Fibroblast of peridontal ligament (primary cell): ENCODE measurements around the gene IKZF1.

Source experiments
- DNase-seq: peaks from one replicate; pipeline ENCODE4 v3.0.0-alpha.2; 2010; ENCODE audit errors: extremely low read depth

IKZF1 gene

DNA sequence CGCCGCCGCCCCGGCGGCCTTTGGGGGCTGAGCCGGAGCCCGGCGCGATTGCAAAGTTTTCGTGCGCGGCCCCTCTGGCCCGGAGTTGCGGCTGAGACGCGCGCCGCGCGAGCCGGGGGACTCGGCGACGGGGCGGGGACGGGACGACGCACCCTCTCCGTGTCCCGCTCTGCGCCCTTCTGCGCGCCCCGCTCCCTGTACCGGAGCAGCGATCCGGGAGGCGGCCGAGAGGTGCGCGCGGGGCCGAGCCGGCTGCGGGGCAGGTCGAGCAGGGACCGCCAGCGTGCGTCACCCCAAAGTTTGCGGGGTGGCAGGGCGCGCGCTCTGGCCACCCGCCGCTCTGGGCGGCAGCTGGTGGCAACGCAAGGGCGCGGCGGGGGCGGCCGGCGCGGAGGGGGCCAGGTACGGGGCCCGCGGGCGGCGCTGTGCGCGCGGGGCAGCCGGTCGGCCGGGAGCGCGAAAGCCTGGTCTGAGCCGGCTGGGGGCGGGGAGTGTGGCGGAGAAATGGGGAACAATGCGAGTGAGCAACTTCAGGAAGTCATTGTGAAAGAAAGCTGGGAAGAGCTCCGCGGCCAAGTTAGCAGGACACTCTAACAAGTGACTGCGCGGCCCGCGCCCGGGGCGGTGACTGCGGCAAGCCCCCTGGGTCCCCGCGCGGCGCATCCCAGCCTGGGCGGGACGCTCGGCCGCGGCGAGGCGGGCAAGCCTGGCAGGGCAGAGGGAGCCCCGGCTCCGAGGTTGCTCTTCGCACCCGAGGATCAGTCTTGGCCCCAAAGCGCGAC lies at the start of gene IKZF1:
IKZF1 (plus strand) TSS at position 588 of the 782 bp plus-strand sequence. CDS start 14,346 bp downstream, outside the sequence.
- no peak for DNase-seq

- DNase-seq: no peak
Observed at GRCh38 chr7:50261593-50261992, 42.9 kb upstream of the IKZF1 start.

GRCh38 chr7:50262446-50262845 lies 42.1 kb upstream of the IKZF1 start:
- no peak for DNase-seq

GRCh38 chr7:50262916-50263690 lies 41.4 kb upstream of the IKZF1 start:
- no peak for DNase-seq

DNA sequence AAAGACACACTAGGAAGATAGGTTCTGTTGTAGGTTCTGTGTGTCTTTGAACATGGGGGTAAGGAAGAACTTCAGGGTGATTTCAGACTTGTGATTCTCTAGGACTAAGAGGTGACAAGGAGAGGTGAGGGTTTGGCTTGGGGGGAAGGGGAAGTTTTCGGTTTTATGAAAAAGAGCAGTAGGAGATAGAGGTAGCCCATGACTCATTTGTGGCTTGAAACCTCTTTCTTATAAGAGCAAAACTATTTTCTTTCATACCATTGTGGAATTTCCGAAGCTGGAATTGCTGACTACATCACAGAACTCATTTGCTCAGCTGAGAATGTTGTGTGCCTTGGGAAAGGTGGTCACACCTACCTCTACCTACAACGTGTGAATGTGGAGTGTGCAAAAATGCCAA lies 39.6 kb upstream of the IKZF1 start:
- DNase-seq: no peak

GRCh38 chr7:50265968-50266634 lies 38.4 kb upstream of the IKZF1 start:
- no peak for DNase-seq

DNA sequence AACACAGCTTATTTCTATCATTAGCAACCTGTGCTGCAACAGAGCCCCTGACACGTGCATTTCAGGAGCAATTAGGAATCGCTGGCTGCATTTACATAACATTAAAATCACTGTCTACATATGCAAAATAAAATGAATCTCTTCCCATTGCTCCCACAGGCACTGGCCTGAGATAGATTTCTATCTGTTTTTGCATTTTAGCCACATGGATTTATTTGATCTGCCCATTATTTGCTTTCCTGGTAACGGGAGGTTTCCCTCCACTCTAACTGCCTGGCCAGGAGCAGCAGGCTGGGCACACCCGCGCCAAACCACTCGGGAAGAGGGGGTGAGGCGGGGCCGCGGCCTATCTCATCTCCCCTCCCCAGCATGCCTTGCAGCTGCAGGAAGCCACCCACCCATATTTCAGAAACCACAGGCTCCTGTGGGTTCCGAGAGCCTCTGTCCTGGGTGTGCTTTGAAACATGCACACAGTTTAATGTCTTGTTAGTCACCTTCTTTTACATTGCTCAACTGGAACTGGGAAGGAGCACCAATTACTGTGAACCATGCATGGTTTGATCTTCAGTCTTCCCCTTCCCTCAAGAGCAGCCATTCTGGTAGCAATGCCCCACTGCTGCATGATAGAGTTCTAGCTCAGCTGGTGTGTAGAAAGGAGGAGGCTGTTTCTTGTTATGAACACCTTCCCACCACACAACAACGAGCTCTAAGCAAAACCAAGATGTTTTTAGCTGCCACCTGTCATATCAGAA lies 37.7 kb upstream of the IKZF1 start:
- no peak for DNase-seq

DNA sequence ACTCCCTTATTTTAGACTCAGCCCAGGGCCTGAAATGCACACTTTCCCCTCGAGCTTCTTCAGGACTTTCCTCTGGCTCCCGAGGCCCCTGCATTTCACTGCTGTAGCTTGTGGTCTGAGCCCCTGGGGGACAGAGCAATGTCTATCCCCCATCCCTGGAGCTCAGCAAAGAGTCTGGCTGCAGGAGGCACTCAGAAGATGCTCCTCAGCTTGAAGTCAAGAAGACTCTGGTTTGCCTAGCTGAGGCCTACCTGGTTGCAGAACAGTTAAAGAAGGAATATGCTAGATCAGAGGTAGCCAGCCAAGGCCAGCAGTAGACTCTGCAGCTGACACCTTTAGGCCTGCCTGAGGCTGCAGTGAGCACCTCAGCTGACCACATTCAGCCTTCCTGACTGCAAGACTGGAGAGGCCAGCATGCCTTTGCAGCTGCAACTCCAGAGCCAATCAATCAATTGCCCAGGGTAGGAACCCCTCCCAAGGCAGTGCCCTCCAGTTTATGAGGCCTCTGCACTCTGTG lies 36.9 kb upstream of the IKZF1 start:
- no peak for DNase-seq

DNA sequence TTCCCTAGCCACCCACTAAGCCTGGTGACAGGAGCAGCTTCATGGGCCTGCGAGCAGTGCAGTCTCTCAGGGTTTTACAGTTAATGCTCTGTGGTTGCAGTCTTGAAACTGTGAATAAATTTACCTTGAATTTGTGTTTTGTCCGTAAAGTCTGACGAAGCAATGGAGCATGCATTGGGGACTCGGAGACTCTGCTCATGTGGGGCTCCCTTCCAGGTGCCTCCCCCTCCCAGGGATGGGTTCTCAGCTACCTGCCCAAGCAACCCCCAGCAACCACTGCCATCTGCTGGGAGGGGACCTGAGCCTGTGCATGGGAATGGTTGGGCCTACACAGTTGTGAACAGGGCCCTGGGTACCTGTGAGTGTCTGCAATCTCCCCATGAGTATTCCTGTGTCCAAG lies 36.3 kb upstream of the IKZF1 start:
- DNase-seq: no peak

DNA sequence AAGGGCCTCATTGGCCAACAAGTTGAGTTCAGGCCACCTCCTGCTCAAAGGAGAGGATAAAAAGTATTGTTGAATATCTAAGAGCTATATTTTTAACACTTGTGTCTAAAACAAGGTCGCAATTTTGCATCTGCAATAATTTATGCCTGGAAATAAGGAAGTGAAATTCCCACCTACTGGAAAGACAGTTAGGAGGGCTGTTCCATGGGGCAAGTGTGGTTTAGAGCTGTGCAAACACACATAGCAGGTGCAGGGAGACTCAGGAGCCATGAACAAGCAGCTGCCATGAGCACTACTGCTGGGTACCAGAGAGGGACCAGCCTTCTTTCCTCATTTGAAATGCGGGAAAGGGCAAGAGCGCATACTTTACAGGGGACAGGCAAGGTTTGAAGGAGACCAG lies 35.5 kb upstream of the IKZF1 start:
- DNase-seq: no peak

- DNase-seq: no peak
Observed at GRCh38 chr7:50270531-50271018, 33.9 kb upstream of the IKZF1 start.

DNA sequence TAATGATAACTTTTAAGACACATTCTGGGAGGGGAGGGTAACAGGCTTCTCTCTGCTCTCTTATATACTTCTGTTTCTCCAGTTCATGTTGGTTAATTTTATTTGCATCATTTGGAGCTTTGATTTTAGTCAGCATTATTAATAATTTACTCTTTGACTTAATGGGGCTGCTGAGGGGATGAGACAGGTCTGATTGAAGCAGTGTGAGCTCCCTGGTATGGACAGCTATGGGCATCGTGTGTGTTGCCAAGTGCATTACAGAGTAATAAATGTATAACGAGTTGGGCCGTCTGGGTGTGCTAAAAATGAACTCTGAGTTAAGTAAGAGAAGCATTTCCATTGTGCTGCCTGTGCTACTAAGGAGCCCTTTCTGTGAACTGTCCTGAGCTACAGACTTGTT lies 31.7 kb upstream of the IKZF1 start:
- no peak for DNase-seq

GRCh38 chr7:50273301-50273700 lies 31.2 kb upstream of the IKZF1 start:
- DNase-seq: no peak

DNA sequence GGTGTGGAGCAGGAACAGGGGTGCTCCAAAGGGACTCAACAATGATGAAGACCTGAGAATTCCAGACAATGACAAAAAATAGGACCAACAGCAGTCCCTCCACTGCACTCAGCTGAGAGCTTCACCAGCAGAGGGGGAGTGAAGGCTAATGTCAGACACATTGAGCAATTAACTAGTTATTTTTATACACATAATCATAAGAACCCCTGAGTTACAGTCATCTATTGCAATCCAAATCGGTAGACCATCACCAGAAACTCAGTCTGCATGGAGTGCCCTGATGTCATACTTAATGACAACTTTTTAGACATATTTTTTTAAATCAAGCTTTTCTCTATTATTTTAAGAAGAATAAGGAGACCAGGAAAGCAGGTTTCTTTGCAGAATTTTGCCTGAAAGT lies 30.6 kb upstream of the IKZF1 start:
- DNase-seq: no peak

DNA sequence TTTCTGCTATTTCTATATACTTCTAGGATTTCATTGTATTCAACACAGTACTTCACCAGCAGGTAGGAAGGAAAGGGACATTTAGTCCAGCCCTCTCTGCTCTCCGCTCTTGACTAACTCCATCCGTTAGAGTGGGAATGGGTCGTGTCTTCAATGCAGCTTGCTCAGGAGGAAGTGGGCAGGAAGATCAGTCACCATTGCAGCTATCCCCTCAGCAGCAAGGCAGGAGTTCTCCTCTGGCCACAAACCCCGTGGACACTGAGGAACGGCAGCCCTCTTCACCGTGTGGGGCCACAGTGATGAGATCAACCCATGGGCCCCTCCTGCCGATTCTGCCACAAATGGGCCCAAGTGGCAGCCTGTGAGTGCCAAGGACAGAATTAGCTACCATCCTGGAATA lies 30.2 kb upstream of the IKZF1 start:
- DNase-seq: no peak

- DNase-seq: no peak
Observed at GRCh38 chr7:50275430-50275829, 29.1 kb upstream of the IKZF1 start.

DNA sequence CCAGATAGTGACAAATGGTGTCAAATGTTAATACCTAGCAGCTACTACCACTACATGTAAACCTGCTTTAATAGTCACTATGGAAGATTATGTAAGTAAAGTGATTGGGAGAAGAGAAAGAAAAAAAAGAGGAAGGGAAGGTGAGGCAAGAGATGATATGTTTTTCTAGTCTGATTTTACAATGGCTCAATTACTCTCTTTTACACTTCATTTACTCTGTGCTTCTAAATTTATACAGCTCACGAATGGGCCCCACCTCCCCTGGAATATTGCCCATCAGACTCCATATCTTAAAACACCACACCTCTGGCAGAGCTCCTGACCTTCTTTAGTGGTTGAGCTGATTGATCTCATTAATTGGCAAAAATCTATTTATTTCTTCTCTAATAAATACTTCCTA lies 28.0 kb upstream of the IKZF1 start:
- DNase-seq: no peak

DNA sequence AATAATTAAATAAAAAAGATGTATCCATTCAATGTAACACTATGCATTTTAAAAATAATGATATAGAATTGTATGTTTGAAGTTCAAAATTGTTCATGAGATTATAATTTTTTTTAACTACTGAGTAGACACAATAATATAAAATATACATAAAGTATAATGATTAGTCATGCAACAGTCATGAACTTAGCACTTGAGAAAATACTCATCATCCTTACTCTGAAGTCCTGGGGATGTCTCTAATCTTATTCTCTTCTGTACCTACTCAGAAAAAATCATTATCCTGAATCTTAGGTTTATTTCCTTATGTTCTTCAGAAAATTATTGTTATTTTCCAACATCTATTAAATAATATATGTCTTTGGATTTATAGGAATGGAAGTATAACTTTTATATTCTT lies 26.4 kb upstream of the IKZF1 start:
- no peak for DNase-seq

DNA sequence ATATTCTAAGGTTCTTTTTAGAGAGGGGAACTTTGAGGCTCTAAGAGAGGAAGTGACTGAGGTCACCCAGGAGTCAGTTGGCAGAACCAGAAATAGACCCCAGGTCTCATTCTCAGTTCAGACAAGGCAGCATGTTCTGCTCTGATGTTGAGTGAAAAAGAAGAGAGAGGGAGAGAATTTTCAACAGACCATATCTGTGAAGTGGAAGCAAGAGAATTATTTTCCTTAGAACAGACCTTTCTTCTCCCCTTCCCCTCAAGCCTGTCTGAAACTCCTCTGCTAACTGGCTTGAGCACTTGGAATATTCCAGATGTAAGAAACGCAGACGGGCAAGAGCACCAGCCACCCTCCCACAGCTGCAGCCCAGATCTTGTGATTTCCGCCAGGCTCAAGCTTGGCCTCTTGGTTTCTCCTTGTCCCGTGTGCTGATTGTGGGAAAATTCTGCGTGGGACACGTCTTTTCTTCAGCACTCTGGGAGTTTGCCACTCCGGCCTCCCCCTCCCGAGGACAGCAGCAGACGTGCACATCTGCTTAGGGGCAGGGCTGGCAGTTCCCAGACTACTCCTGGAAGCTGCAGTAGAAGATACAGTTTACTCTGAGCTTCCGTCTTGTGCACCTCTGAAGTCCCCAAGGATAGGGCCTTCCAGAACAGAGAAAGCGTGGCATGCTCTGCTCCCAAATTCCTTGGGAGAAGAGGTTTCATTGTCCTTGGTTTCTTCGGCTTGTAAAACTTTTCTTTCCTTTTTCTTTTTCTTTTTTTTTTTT lies 22.7 kb upstream of the IKZF1 start:
- DNase-seq: no peak

DNA sequence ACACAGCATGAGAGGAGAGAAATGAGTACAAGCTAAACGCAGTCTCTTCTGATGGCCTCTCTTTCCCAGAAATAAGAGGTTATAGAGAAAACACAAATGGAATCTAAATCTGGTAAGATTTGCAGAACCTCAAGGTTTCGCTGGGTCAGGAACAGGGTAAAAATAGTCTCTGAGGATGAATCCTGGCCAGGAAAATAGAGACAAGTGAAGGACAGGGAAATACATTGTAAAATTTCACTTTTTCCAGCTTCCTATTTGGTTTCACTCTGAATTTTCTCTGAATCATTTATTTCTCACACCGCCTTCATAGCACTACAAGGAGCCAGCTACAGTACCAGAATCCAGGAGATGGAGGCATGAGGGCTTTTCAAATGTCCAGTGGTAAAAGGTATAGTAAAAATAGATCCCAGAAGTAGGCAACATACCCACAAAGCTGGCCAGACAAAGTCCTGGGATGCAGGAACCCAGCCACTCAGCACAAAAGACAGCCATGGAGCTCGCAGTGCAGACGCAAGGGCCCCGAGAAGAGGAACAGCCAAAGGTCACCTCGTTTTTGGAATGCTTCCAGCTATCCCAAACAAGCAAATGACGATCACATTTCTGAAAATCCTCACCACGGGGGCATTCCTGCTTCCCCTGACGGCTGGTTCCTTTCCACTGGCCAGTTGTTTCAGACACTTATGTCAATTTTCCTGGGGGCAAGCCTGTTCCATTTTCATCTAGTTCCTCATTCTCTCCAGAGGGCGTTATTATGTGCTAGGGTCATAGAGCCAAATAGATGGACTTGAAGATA lies 21.5 kb upstream of the IKZF1 start:
- no peak for DNase-seq
